ENCODE measurements around the gene ERMARD. TPM values are rescaled to one million over a fixed set of nuclear protein-coding genes. Genes with fewer than 3 reads are reported as not detected.

The ERMARD gene
- total RNA-seq, 2 experiments from 2014 or later: 21.1 to 22.8 TPM

DNA sequence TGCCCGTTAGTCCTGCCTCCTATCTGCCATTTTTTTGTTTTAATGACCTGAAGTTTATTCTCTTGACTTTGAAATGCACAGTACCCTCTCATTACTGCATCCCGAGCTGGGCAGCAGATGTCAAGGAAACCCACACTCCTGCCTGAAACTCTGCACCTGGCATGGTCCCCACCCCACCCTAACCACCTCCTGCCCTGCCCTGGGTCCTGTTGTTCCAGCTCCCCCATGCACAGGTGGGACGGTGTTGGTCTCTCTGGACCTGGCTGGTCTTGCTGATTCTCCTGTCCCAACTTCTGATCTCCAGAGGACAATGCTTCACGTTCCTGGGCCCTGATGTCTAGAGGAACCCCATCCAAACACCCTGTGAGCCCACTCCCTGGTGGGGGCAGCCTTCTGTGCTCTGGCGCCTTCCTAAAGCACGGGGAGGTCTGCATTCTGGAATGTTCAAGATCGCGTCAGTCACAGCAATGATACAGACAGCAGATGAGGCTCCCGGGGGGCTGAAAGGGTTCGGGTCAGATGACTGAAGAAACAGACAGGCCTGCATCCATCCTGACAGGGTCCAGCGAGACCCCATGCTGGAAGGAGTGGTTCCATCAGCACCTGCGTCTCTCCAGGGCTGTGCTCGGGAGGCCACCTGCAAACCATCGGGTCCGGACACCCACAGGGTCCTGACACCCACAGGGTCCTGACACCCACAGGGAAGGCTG is 73.6 kb downstream of the ERMARD start:
- intact Hi-C loops (cut with micrococcal nuclease): no loop called here
- no peaks in the 10 kb centered on the region for H3K9me3 Mint-ChIP-seq
- DNase-seq: no peak
- no peaks in the 10 kb centered on the region for H3K36me3 Mint-ChIP-seq (ENCODE audit: low read depth)
- CTCF ChIA-PET: no interaction called here
- no peak overlapping the region for H3K27ac Mint-ChIP-seq
- peaks cover 41% of the 10 kb centered on the region for H3K27me3 Mint-ChIP-seq (ENCODE audit: low read depth)
- H3K4me3 Mint-ChIP-seq: no peak overlapping the region
- H3K4me1 Mint-ChIP-seq (ENCODE audit: low read depth): no peaks in the 10 kb centered on the region

GRCh38 chr6:169825558-169826225 is 74.3 kb downstream of the ERMARD start:
- CTCF ChIA-PET: no interaction called here
- peaks cover 41% of the 10 kb centered on the region for H3K27me3 Mint-ChIP-seq (ENCODE audit: low read depth)
- no peaks in the 10 kb centered on the region for H3K36me3 Mint-ChIP-seq (ENCODE audit: low read depth)
- no peak overlapping the region for H3K4me3 Mint-ChIP-seq
- DNase-seq: no peak
- H3K9me3 Mint-ChIP-seq: no peaks in the 10 kb centered on the region
- H3K4me1 Mint-ChIP-seq (ENCODE audit: low read depth): no peaks in the 10 kb centered on the region
- intact Hi-C loops (cut with micrococcal nuclease): no loop called here
- H3K27ac Mint-ChIP-seq: no peak overlapping the region

DNA sequence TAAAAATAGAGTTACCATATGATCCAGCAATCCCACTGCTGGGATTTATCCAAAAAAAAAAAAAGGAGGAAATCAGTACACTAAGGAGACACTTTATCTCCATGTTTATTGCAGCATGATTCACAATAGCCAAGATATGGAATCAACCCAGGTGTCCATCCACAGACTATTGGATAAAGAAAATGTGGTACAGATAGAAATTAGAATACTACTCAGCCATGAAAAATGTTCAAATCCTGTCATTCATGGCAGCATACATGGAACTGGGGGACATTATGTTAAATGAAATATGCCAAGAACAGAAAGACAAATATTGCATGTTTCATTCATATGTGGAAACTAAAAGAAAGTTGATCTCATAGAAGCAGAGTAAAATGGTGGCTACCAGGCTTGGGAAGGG is 75.3 kb downstream of the ERMARD start:
- intact Hi-C loops (cut with micrococcal nuclease): no loop called here
- Mint-ChIP-seq H3K27me3 (ENCODE audit: low read depth) (peaks cover 42% of the 10 kb centered on the region), H3K4me1 (ENCODE audit: low read depth) (no peaks in the 10 kb centered on the region), H3K27ac (no peak overlapping the region), H3K9me3 (no peaks in the 10 kb centered on the region), H3K36me3 (ENCODE audit: low read depth) (no peaks in the 10 kb centered on the region), H3K4me3 (no peak overlapping the region)
- DNase-seq: no peak
- CTCF ChIA-PET: interaction anchor here (0.6 kb wide), 1 partner anchor 711 kb away, joined by 3 read pairs; no protein-coding TSS in a partner anchor

- no peak overlapping the region for H3K4me3 Mint-ChIP-seq
- H3K9me3 Mint-ChIP-seq: no peaks in the 10 kb centered on the region
- no peaks in the 10 kb centered on the region for H3K4me1 Mint-ChIP-seq (ENCODE audit: low read depth)
- no peak for DNase-seq
- H3K27ac Mint-ChIP-seq: no peak overlapping the region
- CTCF ChIA-PET: interaction anchor here (0.6 to 1.0 kb wide), 2 partner anchors 9 to 39 kb away, joined by 3 read pairs; no protein-coding TSS in a partner anchor
- peaks cover 42% of the 10 kb centered on the region for H3K27me3 Mint-ChIP-seq (ENCODE audit: low read depth)
- intact Hi-C loops (cut with micrococcal nuclease): no loop called here
- H3K36me3 Mint-ChIP-seq (ENCODE audit: low read depth): no peaks in the 10 kb centered on the region
Measured at GRCh38 chr6:169827290-169827717, 75.9 kb downstream of the ERMARD start.

DNA sequence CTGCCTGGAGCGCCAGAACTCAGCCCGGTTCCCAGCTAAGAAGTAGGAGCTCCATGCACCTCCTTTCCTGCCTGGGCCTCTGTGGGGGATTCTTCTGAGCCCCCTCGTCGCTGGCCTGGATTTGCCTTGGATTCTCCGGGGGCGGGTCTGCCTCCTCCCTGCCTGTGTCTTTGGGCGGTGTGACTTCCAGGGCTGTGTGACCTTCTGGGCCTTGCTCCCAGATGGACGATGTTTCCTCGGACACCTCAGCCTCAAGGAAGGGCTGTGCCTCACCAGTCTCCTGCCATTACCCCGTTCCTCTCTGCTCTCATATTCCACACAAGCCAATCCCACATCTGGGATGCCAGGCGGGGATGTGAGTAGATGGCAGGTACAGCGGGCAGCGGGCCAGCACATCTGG is 76.8 kb downstream of the ERMARD start:
- Mint-ChIP-seq H3K27ac (no peak overlapping the region), H3K27me3 (ENCODE audit: low read depth) (peaks cover 41% of the 10 kb centered on the region), H3K4me1 (ENCODE audit: low read depth) (no peaks in the 10 kb centered on the region), H3K36me3 (ENCODE audit: low read depth) (no peaks in the 10 kb centered on the region), H3K9me3 (no peaks in the 10 kb centered on the region), H3K4me3 (no peak overlapping the region)
- DNase-seq: no peak
- CTCF ChIA-PET: interaction anchor here (0.6 to 1.4 kb wide), 3 partner anchors 8 to 689 kb away, joined by 3 read pairs; no protein-coding TSS in a partner anchor
- intact Hi-C loops (cut with micrococcal nuclease): no loop called here

- no peak overlapping the region for H3K27ac Mint-ChIP-seq
- no peaks in the 10 kb centered on the region for H3K4me1 Mint-ChIP-seq (ENCODE audit: low read depth)
- intact Hi-C loops (cut with micrococcal nuclease): loop anchor here (5.0 kb wide), 2 partner anchors 103 to 123 kb away; no protein-coding TSS in a partner anchor
- H3K4me3 Mint-ChIP-seq: no peak overlapping the region
- peaks cover 44% of the 10 kb centered on the region for H3K27me3 Mint-ChIP-seq (ENCODE audit: low read depth)
- DNase-seq: no peak
- no peaks in the 10 kb centered on the region for H3K36me3 Mint-ChIP-seq (ENCODE audit: low read depth)
- H3K9me3 Mint-ChIP-seq: no peaks in the 10 kb centered on the region
- CTCF ChIA-PET: interaction anchor here (0.8 kb wide), 1 partner anchor 23 kb away, joined by 4 read pairs; no protein-coding TSS in a partner anchor
Measured at GRCh38 chr6:169829786-169830185, 78.4 kb downstream of the ERMARD start.

DNA sequence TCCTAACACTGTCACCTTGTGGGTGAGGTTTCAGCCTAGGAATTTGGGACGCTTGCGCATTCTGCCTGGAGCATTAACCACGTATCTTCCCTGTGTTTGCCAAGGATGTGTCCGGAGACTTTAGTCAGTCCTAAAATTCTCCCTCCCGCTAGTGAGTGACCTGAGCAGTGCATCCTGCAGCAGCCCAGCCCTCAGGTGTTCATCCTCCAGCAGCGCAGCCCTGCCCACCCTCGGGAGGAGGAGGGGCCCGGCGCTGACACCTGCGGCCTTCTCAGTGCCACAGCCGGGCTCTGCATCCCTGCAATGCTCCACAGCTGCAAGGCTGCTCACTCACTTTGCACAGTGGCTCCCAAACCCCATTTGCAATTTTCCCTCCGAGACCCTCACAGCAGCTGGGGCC is 79.5 kb downstream of the ERMARD start:
- no peak overlapping the region for H3K27ac Mint-ChIP-seq
- peaks cover 42% of the 10 kb centered on the region for H3K27me3 Mint-ChIP-seq (ENCODE audit: low read depth)
- no peaks in the 10 kb centered on the region for H3K36me3 Mint-ChIP-seq (ENCODE audit: low read depth)

More for the DNA sequence above, 79.5 kb downstream of the ERMARD start:
- DNase-seq: no peak
- H3K4me3 Mint-ChIP-seq: no peak overlapping the region
- no peaks in the 10 kb centered on the region for H3K4me1 Mint-ChIP-seq (ENCODE audit: low read depth)
- CTCF ChIA-PET: interaction anchor here (0.6 to 2.9 kb wide), 20 partner anchors 8 to 700 kb away, joined by 3 to 32 read pairs (median 6); no protein-coding TSS in a partner anchor
- intact Hi-C loops (cut with micrococcal nuclease): loop anchor here (1.0 to 5.0 kb wide), 6 partner anchors 41 to 699 kb away; no protein-coding TSS in a partner anchor
- no peaks in the 10 kb centered on the region for H3K9me3 Mint-ChIP-seq

Other genes with a start within 250 kb of the ERMARD start
- 10 to 100 TPM; 37.9 to 38.3 TPM for gene WDR27, start 49.6 kb upstream of the ERMARD start, total RNA-seq
- 10 to 100 TPM; 10.7 to 11.7 TPM for gene C6orf120, start 49.5 kb upstream of the ERMARD start, total RNA-seq
- 10 to 100 TPM; 72.9 to 74.2 TPM for gene PHF10, start 27.1 kb upstream of the ERMARD start, total RNA-seq
- 1 to 10 TPM; 2.9 to 3.1 TPM for gene DYNLT2, start 50 bp upstream of the ERMARD start, total RNA-seq

Data from activated naive CD4-positive, alpha-beta T cell treated with anti-CD3 and anti-CD28 coated beads for 36 hours (primary cell).